HepG2 (cell line): ENCODE data around the gene CHRM5. TPM values are rescaled to one million over a fixed set of nuclear protein-coding genes. Genes with fewer than 3 reads are reported as not detected.

Experiments
- ATAC-seq: fragments of 200-7000 bp; cut with Tn5 transposase; 3 replicates; pipeline ENCODE4 v1.9.1; 2020; ENCODE audit warnings: mild to moderate bottlenecking, moderate library complexity
- BruUV-seq: library from RNA; stranded (reverse); fragments of 400-500 nt; replicated peaks from 2 replicates; lab custom pipeline; 2021; lab: Mats Ljungman, UMichigan
- CTCF ChIA-PET: fragments of 300-600 bp; formaldehyde crosslinking; extraction: SDS; loops from one replicate; lab custom pipeline; 2021; ENCODE audit warnings: low total read pairs, inconsistent platforms, low intra/inter-chr PET ratio; lab: Yijun Ruan, JAX
- POLR2A ChIA-PET: fragments of 350-600 bp; sonication (Branson Sonifier 250); formaldehyde crosslinking; loops from one replicate; lab custom pipeline; 2020; ENCODE audit warnings: antibody characterized with exemption, inconsistent platforms; lab: Yijun Ruan, JAX
- DNase-seq: peaks from one replicate; pipeline ENCODE4 v3.0.0-alpha.2; 2015; ENCODE audit warnings: low spot score
- FAIRE-seq: peaks from 3 replicates; lab custom pipeline; 2011; peaks lifted over from hg19 to GRCh38; lab: Jason Lieb, UNC
- H2AFZ ChIP-seq: one replicate; pipeline ENCODE4 v1.6.1; 2011; ENCODE audit warnings: low read length, inconsistent platforms
- H3K27ac ChIP-seq: fragments of 300-600 bp; 3 replicates; pipeline ENCODE4 v1.8.0; 2011; ENCODE audit warnings: mixed run types, mild to moderate bottlenecking, mixed read lengths, low read length, inconsistent platforms; ENCODE audit not compliant: insufficient read depth; ENCODE audit errors: extremely low read length
- H3K27me3 ChIP-seq, 2 experiments: fragments of 200-600 bp in 1 of 2; 2 replicates in 1 of 2; 3 replicates in 1 of 2; pipeline versions ENCODE4 v1.6.0 to v1.8.0; 2011; ENCODE audit warnings: low read length in 2 of 2, mild to moderate bottlenecking in 2 of 2, moderate library complexity in 2 of 2, inconsistent platforms in 1 of 2; ENCODE audit not compliant: insufficient read depth in 2 of 2, control insufficient read depth in 1 of 2
- H3K36me3 ChIP-seq, 2 experiments: fragments of 200-600 bp in 1 of 2; replicated peaks in 1 of 2; 2 replicates in 1 of 2; 3 replicates in 1 of 2; pipeline versions ENCODE4 v1.5.1 to v1.8.0; 2011; ENCODE audit warnings: low read length in 2 of 2, inconsistent platforms in 1 of 2; ENCODE audit not compliant: insufficient read depth in 2 of 2, control insufficient read depth in 1 of 2
- H3K4me1 ChIP-seq: 2 replicates; pipeline ENCODE4 v1.5.1; 2012; ENCODE audit warnings: low read length, inconsistent platforms; ENCODE audit not compliant: insufficient read depth
- H3K4me2 ChIP-seq: 2 replicates; pipeline ENCODE4 v1.6.0; 2011; ENCODE audit warnings: low read depth, low read length, inconsistent platforms
- H3K4me3 ChIP-seq, 3 experiments: fragments of 200-600 bp in 1 of 3; sonication (generic), shearing (Covaris generic) in 1 of 3; replicated peaks in 1 of 3; 2 replicates each; pipeline ENCODE4 v1.5.1; 2011 to 2016; ENCODE audit warnings: low read length in 3 of 3, inconsistent platforms in 2 of 3, low read depth in 2 of 3, mild to moderate bottlenecking in 2 of 3, control low read depth in 1 of 3, mixed read lengths in 1 of 3; ENCODE audit not compliant: insufficient read depth in 1 of 3
- H3K79me2 ChIP-seq: one replicate; pipeline ENCODE4 v1.6.1; 2011; ENCODE audit warnings: low read length, inconsistent platforms; ENCODE audit not compliant: insufficient read depth
- H3K9ac ChIP-seq: 2 replicates; pipeline ENCODE4 v1.6.0; 2011; ENCODE audit warnings: mild to moderate bottlenecking, low read depth, low read length, inconsistent platforms; ENCODE audit not compliant: insufficient read depth
- H3K9me3 ChIP-seq: 2 replicates; pipeline ENCODE4 v1.5.1; 2012; ENCODE audit warnings: mild to moderate bottlenecking, low read length
- H4K20me1 ChIP-seq: 2 replicates; pipeline ENCODE4 v1.6.0; 2011; ENCODE audit warnings: inconsistent platforms, mild to moderate bottlenecking, low read length, moderate library complexity; ENCODE audit not compliant: insufficient read depth
- DNMT3B ChIP-seq: conservative IDR thresholded peaks from 2 replicates; pipeline ENCODE4 v1.6.1; 2016; ENCODE audit warnings: missing biosample characterization, control low read depth
- DR1 ChIP-seq: sonication (generic); formaldehyde crosslinking; IDR thresholded peaks from 2 replicates; pipeline ENCODE4 v1.8.0; 2021; ENCODE audit warnings: mild to moderate bottlenecking, missing genetic modification reagents, inconsistent platforms
- EED ChIP-seq: sonication (generic); formaldehyde crosslinking; IDR thresholded peaks from 2 replicates; pipeline ENCODE4 v1.5.0; 2020; ENCODE audit warnings: mild to moderate bottlenecking, missing genetic modification reagents
- ISX ChIP-seq: sonication (generic); formaldehyde crosslinking; conservative IDR thresholded peaks from 2 replicates; pipeline ENCODE4 v1.5.0; 2020; ENCODE audit warnings: missing genetic modification reagents
- KDM5B ChIP-seq: sonication (generic); formaldehyde crosslinking; IDR thresholded peaks from 2 replicates; pipeline ENCODE4 v1.4.0; 2020; ENCODE audit warnings: missing genetic modification reagents, mild to moderate bottlenecking, borderline replicate concordance
- TRIM22 ChIP-seq: fragments of 450-650 bp; IDR thresholded peaks from 2 replicates; pipeline ENCODE4 v1.6.1; 2017
- ZNF160 ChIP-seq: sonication (generic); formaldehyde crosslinking; IDR thresholded peaks from 2 replicates; pipeline ENCODE4 v1.8.0; 2022; ENCODE audit warnings: mild to moderate bottlenecking, inconsistent platforms, missing genetic modification reagents
- ZNF34 ChIP-seq: sonication (generic); formaldehyde crosslinking; IDR thresholded peaks from 2 replicates; pipeline ENCODE4 v1.4.0; 2020; ENCODE audit warnings: mild to moderate bottlenecking, missing genetic modification reagents, borderline replicate concordance
- ZNF609 ChIP-seq: sonication (generic); formaldehyde crosslinking; IDR thresholded peaks from 2 replicates; pipeline ENCODE4 v1.4.0; 2020; ENCODE audit warnings: mild to moderate bottlenecking, missing genetic modification reagents, borderline replicate concordance
- WGBS: methylation state at CpG from one replicate; pipeline ENCODE4 v1.1.6; 2017; ENCODE audit warnings: low lambda C conversion rate; 5-methylcytosine and 5-hydroxymethylcytosine counted together
- in situ Hi-C: cut with HindIII; loops from 2 replicates; pipeline ENCODE4 v1.10.0; 2017; ENCODE audit warnings: low pct_unique_long_range_greater_than_20kb; ENCODE audit not compliant: extremely low pct_ligation_motif_present
- intact Hi-C: fragments of 100-400 bp; cut with micrococcal nuclease; formaldehyde crosslinking; loops from one replicate; pipeline ENCODE4 v1.10.0; 2022; ENCODE audit not compliant: unreplicated experiment
- polyA plus RNA-seq, 8 experiments: library from polyadenylated mRNA; depleted of rRNA in 3 of 8; stranded (reverse) in 7 of 8; unstranded in 1 of 8; fragments of >200 nt; fragmentation: Illumina TruSeq in 4 of 8; extraction: Trizol in 4 of 8; gene quantifications; 2 replicates each; pipeline versions ENCODE4 v1.2.1 to v1.2.3, GENCODE V29; 2011 to 2016; ENCODE audit warnings: low read depth in 4 of 8, missing spikeins in 1 of 8, mixed read lengths in 1 of 8; ENCODE audit not compliant: insufficient read depth in 1 of 8
- total RNA-seq, 5 experiments: library from RNA; depleted of rRNA; stranded (reverse); fragments of >200 nt; fragmentation: Illumina TruSeq; extraction: Trizol; gene quantifications; 2 replicates each; pipeline ENCODE4 v1.2.3, GENCODE V29; 2016; ENCODE audit warnings: low read depth in 1 of 5

Gene CHRM5
- total and polyA plus RNA-seq, 2 of the 13 experiments (the other 11 are each of a cell fraction or from before 2014, with no cell fraction given): not detected

GRCh38 chr15:34116620-34117019 lies 148.3 kb downstream of the CHRM5 start:
- Histone ChIP-seq H4K20me1 (no peaks in the 10 kb centered on the region), H3K4me3 (no peak overlapping the region), H3K4me2 (no peak overlapping the region), H3K9ac (no peak overlapping the region), H3K9me3 (no peaks in the 10 kb centered on the region), H2AFZ (no peak overlapping the region), H3K27ac (no peak overlapping the region), H3K79me2 (no peaks in the 10 kb centered on the region), H3K4me1 (no peaks in the 10 kb centered on the region), H3K36me3 (no peaks in the 10 kb centered on the region), H3K27me3 (no peaks in the 10 kb centered on the region)
- FAIRE-seq: no peak
- CTCF ChIA-PET: no interaction called here
- no peak for ATAC-seq
- 20% methylated on average over 2 of the region's 2 CpGs for WGBS
- no TSS peak for BruUV-seq
- TF ChIP-seq TRIM22 (no peak), DR1 (no peak), ZNF160 (CRISPR knock-in tag) (no peak), DNMT3B (no peak), ZNF34 (CRISPR knock-in tag) (no peak), EED (CRISPR knock-in tag) (no peak), ISX (CRISPR knock-in tag) (no peak), ZNF609 (CRISPR knock-in tag) (no peak), KDM5B (CRISPR knock-in tag) (no peak)
- POLR2A ChIA-PET: no interaction called here
- in situ Hi-C loops (no loop called here), intact Hi-C loops (loop anchor here (5.0 kb wide), 1 partner anchor 59 kb away; no protein-coding TSS in a partner anchor)
- DNase-seq: no peak

Other genes with a start within 250 kb of the CHRM5 start
- gene AVEN, start 70.7 kb downstream of the CHRM5 start, total RNA-seq (2016; rRNA removed; fragmentation: Illumina TruSeq; extraction: Trizol): 16.8 and 17.5 TPM in 2 replicates
- 4.4 TPM in 2 replicates for gene AVEN, start 70.7 kb downstream of the CHRM5 start, polyA plus RNA-seq (2011; rRNA removed)
- 29.3 and 46.8 TPM in 2 replicates for gene EMC7, start 133.4 kb downstream of the CHRM5 start, total RNA-seq (2016; rRNA removed; fragmentation: Illumina TruSeq; extraction: Trizol)
- gene EMC7, start 133.4 kb downstream of the CHRM5 start, polyA plus RNA-seq (2011; rRNA removed): 97.7 and 113 TPM in 2 replicates
- 1.3 and 1.4 TPM in 2 replicates for gene PGBD4, start 133.6 kb downstream of the CHRM5 start, total RNA-seq (2016; rRNA removed; fragmentation: Illumina TruSeq; extraction: Trizol)
- gene PGBD4, start 133.6 kb downstream of the CHRM5 start, polyA plus RNA-seq (2011; rRNA removed): 1.7 TPM in 2 replicates
- gene KATNBL1, start 241.6 kb downstream of the CHRM5 start, total RNA-seq (2016; rRNA removed; fragmentation: Illumina TruSeq; extraction: Trizol): 42.8 and 43.9 TPM in 2 replicates
- 19.3 and 23.4 TPM in 2 replicates for gene KATNBL1, start 241.6 kb downstream of the CHRM5 start, polyA plus RNA-seq (2011; rRNA removed)